Panc1 (cell line): ENCODE measurements around the gene SYNE1.

Source experiments
- POLR2AphosphoS5 ChIP-seq: IDR thresholded peaks from 2 replicates; pipeline ENCODE4 v1.6.1; 2012; ENCODE audit warnings: mild to moderate bottlenecking, low read depth, low read length, moderate library complexity
- SIN3A ChIP-seq: IDR thresholded peaks from 2 replicates; pipeline ENCODE4 v1.6.1; 2012; ENCODE audit warnings: low read depth, mild to moderate bottlenecking, low read length, moderate library complexity, borderline replicate concordance; ENCODE audit not compliant: insufficient read depth
- TF ChIP-seq, protein P1 (sequence below): fragments of 450-650 bp; IDR thresholded peaks from 2 replicates; pipeline ENCODE4 v1.5.1; 2017; ENCODE audit warnings: mild to moderate bottlenecking
- TF ChIP-seq, protein P2 (sequence below), 2 experiments: IDR thresholded peaks; 2 replicates each; pipeline ENCODE4 v1.6.1; 2011 to 2012; ENCODE audit warnings: low read depth in 2 of 2, control low read depth in 1 of 2, low read length in 1 of 2, mild to moderate bottlenecking in 1 of 2, moderate library complexity in 1 of 2; ENCODE audit not compliant: insufficient read depth in 1 of 2

DNA sequence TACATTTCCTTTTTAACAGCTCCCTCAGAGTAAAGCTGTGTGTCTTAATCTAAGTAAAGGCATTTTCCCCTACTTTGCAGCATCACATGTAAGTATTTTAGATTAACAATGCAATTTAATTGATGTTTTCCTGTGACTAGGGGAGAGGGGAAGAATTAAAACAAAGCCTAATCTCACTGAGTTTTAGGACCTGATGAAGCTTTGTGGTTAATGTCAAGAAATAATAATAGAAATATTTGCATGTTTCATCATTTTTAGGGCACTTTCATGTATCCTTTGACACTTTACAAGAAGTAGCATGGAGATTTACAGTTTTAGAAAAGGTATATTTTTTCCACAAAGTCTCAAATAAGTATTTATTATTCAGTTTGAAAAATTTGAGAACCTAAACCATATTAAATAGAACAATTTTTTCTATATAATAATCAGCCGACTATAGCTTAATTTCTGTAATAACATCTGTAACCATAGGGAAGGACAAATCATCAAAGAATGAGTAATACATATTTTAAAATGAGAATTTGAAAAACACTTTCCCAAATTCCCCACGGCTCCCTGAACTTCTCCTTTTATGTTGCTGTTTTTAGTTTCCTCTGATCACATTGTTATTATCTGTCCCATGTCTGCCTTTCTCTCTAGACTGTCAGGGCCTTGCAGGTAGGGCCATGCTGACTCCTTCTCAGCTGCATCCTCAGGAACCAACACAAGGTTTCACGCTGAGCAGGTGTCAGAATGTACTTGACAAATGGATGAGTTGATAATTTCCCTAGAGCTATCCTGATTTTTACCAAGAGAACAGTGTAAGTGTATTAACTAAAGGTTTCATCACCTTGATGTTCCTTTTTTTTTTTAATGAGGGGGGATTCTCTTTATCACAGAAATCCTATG lies 338.1 kb downstream of the SYNE1 start:
- TF ChIP-seq, protein P1, sequence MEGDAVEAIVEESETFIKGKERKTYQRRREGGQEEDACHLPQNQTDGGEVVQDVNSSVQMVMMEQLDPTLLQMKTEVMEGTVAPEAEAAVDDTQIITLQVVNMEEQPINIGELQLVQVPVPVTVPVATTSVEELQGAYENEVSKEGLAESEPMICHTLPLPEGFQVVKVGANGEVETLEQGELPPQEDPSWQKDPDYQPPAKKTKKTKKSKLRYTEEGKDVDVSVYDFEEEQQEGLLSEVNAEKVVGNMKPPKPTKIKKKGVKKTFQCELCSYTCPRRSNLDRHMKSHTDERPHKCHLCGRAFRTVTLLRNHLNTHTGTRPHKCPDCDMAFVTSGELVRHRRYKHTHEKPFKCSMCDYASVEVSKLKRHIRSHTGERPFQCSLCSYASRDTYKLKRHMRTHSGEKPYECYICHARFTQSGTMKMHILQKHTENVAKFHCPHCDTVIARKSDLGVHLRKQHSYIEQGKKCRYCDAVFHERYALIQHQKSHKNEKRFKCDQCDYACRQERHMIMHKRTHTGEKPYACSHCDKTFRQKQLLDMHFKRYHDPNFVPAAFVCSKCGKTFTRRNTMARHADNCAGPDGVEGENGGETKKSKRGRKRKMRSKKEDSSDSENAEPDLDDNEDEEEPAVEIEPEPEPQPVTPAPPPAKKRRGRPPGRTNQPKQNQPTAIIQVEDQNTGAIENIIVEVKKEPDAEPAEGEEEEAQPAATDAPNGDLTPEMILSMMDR, result no peak
- TF ChIP-seq, protein P2, sequence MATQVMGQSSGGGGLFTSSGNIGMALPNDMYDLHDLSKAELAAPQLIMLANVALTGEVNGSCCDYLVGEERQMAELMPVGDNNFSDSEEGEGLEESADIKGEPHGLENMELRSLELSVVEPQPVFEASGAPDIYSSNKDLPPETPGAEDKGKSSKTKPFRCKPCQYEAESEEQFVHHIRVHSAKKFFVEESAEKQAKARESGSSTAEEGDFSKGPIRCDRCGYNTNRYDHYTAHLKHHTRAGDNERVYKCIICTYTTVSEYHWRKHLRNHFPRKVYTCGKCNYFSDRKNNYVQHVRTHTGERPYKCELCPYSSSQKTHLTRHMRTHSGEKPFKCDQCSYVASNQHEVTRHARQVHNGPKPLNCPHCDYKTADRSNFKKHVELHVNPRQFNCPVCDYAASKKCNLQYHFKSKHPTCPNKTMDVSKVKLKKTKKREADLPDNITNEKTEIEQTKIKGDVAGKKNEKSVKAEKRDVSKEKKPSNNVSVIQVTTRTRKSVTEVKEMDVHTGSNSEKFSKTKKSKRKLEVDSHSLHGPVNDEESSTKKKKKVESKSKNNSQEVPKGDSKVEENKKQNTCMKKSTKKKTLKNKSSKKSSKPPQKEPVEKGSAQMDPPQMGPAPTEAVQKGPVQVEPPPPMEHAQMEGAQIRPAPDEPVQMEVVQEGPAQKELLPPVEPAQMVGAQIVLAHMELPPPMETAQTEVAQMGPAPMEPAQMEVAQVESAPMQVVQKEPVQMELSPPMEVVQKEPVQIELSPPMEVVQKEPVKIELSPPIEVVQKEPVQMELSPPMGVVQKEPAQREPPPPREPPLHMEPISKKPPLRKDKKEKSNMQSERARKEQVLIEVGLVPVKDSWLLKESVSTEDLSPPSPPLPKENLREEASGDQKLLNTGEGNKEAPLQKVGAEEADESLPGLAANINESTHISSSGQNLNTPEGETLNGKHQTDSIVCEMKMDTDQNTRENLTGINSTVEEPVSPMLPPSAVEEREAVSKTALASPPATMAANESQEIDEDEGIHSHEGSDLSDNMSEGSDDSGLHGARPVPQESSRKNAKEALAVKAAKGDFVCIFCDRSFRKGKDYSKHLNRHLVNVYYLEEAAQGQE (IDR thresholded peaks at IDR 0.05; ENCODE audit: insufficient read depth in 1 of 2, low read depth in 2 of 2, low read length in 1 of 2), result no peak
- TF ChIP-seq POLR2AphosphoS5 (no peak), SIN3A (no peak)
